HUES64 (cell line): ENCODE results near the gene SPEG.
A peak's percentile ranks its signal among the peaks of the same experiment; 100 is the strongest.

Experiments
- H3K27ac ChIP-seq: 2 replicates; pipeline ENCODE4 v1.7.0; 2013; ENCODE audit warnings: low read depth, low read length, inconsistent platforms
- H3K27me3 ChIP-seq: 2 replicates; pipeline ENCODE4 v1.6.1; 2013; ENCODE audit warnings: mild to moderate bottlenecking, low read length; ENCODE audit not compliant: insufficient read depth
- H3K36me3 ChIP-seq: 2 replicates; pipeline ENCODE4 v1.6.1; 2013; ENCODE audit warnings: mild to moderate bottlenecking, low read length; ENCODE audit not compliant: insufficient read depth
- H3K4me1 ChIP-seq: 2 replicates; pipeline ENCODE4 v1.6.1; 2013; ENCODE audit warnings: mild to moderate bottlenecking, low read length, moderate library complexity; ENCODE audit not compliant: insufficient read depth
- H3K4me3 ChIP-seq: 2 replicates; pipeline ENCODE4 v1.5.1; 2013; ENCODE audit warnings: mild to moderate bottlenecking, low read length, moderate library complexity
- H3K9ac ChIP-seq: 2 replicates; pipeline ENCODE4 v1.6.1; 2013; ENCODE audit warnings: mild to moderate bottlenecking, low read depth, low read length
- H3K9me3 ChIP-seq: 2 replicates; pipeline ENCODE4 v1.6.1; 2013; ENCODE audit warnings: low read depth, low read length; ENCODE audit not compliant: insufficient read depth
- WGBS: fragments of 150-250, 120-280 bp; methylation state at CpG from one replicate; pipeline ENCODE4 v1.1.7; 2013; ENCODE audit warnings: missing lambda C conversion rate; 5-methylcytosine and 5-hydroxymethylcytosine counted together

The SPEG gene

GRCh38 chr2:219523031-219523671 is 88.5 kb downstream of the SPEG start:
- WGBS = 12% methylated on average over 20 of the region's 24 CpGs
- H3K9ac ChIP-seq = peak overlapping the region; percentile 53
- peaks cover 23% of the 10 kb centered on the region for H3K27me3 ChIP-seq
- H3K27ac ChIP-seq = peak overlapping the region; percentile 11
- H3K4me3 ChIP-seq = peak overlapping the region; percentile 59
- peaks cover 23% of the 10 kb centered on the region for H3K4me1 ChIP-seq
- no peaks in the 10 kb centered on the region for H3K36me3 ChIP-seq
- no peaks in the 10 kb centered on the region for H3K9me3 ChIP-seq

- no peaks in the 10 kb centered on the region for H3K9me3 ChIP-seq
- H3K27me3 ChIP-seq = peaks cover 36% of the 10 kb centered on the region
- WGBS = 93% methylated on average over 2 of the region's 2 CpGs
- H3K27ac ChIP-seq = no peak overlapping the region
- no peaks in the 10 kb centered on the region for H3K36me3 ChIP-seq
- no peak overlapping the region for H3K4me3 ChIP-seq
- peaks cover 24% of the 10 kb centered on the region for H3K4me1 ChIP-seq
- no peak overlapping the region for H3K9ac ChIP-seq
Measured at GRCh38 chr2:219524817-219525216, 90.2 kb downstream of the SPEG start.

- Histone ChIP-seq H3K9ac (no peak overlapping the region), H3K27me3 (peaks cover 39% of the 10 kb centered on the region), H3K36me3 (no peaks in the 10 kb centered on the region), H3K4me3 (no peak overlapping the region), H3K4me1 (peaks cover 26% of the 10 kb centered on the region), H3K9me3 (no peaks in the 10 kb centered on the region), H3K27ac (no peak overlapping the region)
- WGBS = 55% methylated on average over 8 of the region's 9 CpGs
Measured at GRCh38 chr2:219525533-219526232, 91.0 kb downstream of the SPEG start.

GRCh38 chr2:219526320-219527075 is 91.9 kb downstream of the SPEG start:
- WGBS = 64% methylated on average over 11 of the region's 11 CpGs
- Histone ChIP-seq H3K36me3 (no peaks in the 10 kb centered on the region), H3K27me3 (peaks cover 39% of the 10 kb centered on the region), H3K27ac (no peak overlapping the region), H3K4me1 (peaks cover 24% of the 10 kb centered on the region), H3K9ac (no peak overlapping the region), H3K9me3 (no peaks in the 10 kb centered on the region), H3K4me3 (no peak overlapping the region)

- 73% methylated on average over 6 of the region's 6 CpGs for WGBS
- no peaks in the 10 kb centered on the region for H3K9me3 ChIP-seq
Measured at GRCh38 chr2:219527076-219527394, 92.4 kb downstream of the SPEG start.

GRCh38 chr2:219527472-219527871 is 92.8 kb downstream of the SPEG start:
- 83% methylated on average over 5 of the region's 5 CpGs for WGBS
- H3K9ac ChIP-seq = no peak overlapping the region

More at GRCh38 chr2:219527076-219527394, 92.4 kb downstream of the SPEG start:
- Histone ChIP-seq H3K4me1 (peaks cover 19% of the 10 kb centered on the region), H3K36me3 (no peaks in the 10 kb centered on the region), H3K9ac (no peak overlapping the region), H3K27me3 (peaks cover 39% of the 10 kb centered on the region), H3K27ac (no peak overlapping the region), H3K4me3 (no peak overlapping the region)

GRCh38 chr2:219530048-219530963 is 95.7 kb downstream of the SPEG start:
- H3K4me1 ChIP-seq = 0 out of 2 replicates have a peak, but pooled peaks cover 13% of the 10 kb centered on the region
- no peaks in the 10 kb centered on the region for H3K36me3 ChIP-seq
- H3K9me3 ChIP-seq = no peaks in the 10 kb centered on the region
- WGBS = 17% methylated on average over 20 of the region's 21 CpGs
- no peak overlapping the region for H3K27ac ChIP-seq
- H3K9ac ChIP-seq = 0 out of 2 replicates have a peak overlapping the region, but pooled peaks have one; percentile 9
- H3K4me3 ChIP-seq = peak overlapping the region; percentile 50
- H3K27me3 ChIP-seq = peaks cover 26% of the 10 kb centered on the region

More at GRCh38 chr2:219527472-219527871, 92.8 kb downstream of the SPEG start:
- H3K27me3 ChIP-seq = peaks cover 39% of the 10 kb centered on the region
- no peaks in the 10 kb centered on the region for H3K9me3 ChIP-seq
- peaks cover 19% of the 10 kb centered on the region for H3K4me1 ChIP-seq
- no peaks in the 10 kb centered on the region for H3K36me3 ChIP-seq
- no peak overlapping the region for H3K27ac ChIP-seq
- H3K4me3 ChIP-seq = no peak overlapping the region

GRCh38 chr2:219531639-219532377 is 97.2 kb downstream of the SPEG start:
- 87% methylated on average over 20 of the region's 20 CpGs for WGBS
- Histone ChIP-seq H3K9me3 (no peaks in the 10 kb centered on the region), H3K9ac (no peak overlapping the region), H3K4me3 (no peak overlapping the region), H3K27ac (no peak overlapping the region), H3K4me1 (0 out of 2 replicates have a peak, but pooled peaks cover 6% of the 10 kb centered on the region), H3K27me3 (peaks cover 20% of the 10 kb centered on the region), H3K36me3 (no peaks in the 10 kb centered on the region)

- Histone ChIP-seq H3K9ac (no peak overlapping the region), H3K36me3 (no peaks in the 10 kb centered on the region), H3K27me3 (peaks cover 20% of the 10 kb centered on the region), H3K4me3 (no peak overlapping the region), H3K4me1 (peaks cover 7% of the 10 kb centered on the region; the same call in 1 of the 2 replicates), H3K9me3 (no peaks in the 10 kb centered on the region), H3K27ac (no peak overlapping the region)
- 87% methylated on average over 8 of the region's 8 CpGs for WGBS
Measured at GRCh38 chr2:219532378-219532649, 97.7 kb downstream of the SPEG start.

- H3K36me3 ChIP-seq = no peaks in the 10 kb centered on the region
- H3K9me3 ChIP-seq = no peaks in the 10 kb centered on the region
- H3K27me3 ChIP-seq = peaks cover 10% of the 10 kb centered on the region
- no peak overlapping the region for H3K9ac ChIP-seq
- peaks cover 22% of the 10 kb centered on the region for H3K4me1 ChIP-seq
- H3K4me3 ChIP-seq = no peak overlapping the region
- 84% methylated on average over 6 of the region's 6 CpGs for WGBS
- H3K27ac ChIP-seq = no peak overlapping the region
Measured at GRCh38 chr2:219533930-219534661, 99.5 kb downstream of the SPEG start.
